ENCODE data around the gene TBX3.

Gene TBX3

GRCh38 chr12:114638790-114639435, 45.1 kb downstream of the TBX3 start:
- in situ Hi-C loops (cut with HindIII; ENCODE audit: low sequenced_read_pairs), result no loop called here

GRCh38 chr12:114636723-114637480, 47.1 kb downstream of the TBX3 start:
- in situ Hi-C loops (cut with HindIII; ENCODE audit: low sequenced_read_pairs), result no loop called here

DNA sequence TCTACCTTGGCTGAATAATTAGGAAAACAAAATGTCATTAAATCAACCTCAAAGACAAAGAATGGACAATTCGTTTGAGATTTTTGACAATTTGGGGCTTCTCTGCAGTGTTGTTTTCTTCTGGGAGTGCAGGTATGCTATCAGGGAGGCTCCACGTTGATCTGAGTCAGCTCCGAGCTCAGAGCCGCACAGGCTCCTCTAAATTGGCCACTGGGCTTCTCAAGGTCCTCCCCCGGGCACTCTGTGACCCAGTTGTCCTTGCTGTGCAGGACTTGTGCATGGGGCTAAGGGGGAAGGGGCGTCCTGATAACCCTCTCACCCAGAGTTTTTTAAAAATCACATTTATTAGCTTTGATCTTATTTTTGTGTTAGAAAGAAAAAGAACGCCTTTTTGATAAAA, 52.7 kb downstream of the TBX3 start:
- in situ Hi-C loops (cut with HindIII; ENCODE audit: low sequenced_read_pairs), result no loop called here

DNA sequence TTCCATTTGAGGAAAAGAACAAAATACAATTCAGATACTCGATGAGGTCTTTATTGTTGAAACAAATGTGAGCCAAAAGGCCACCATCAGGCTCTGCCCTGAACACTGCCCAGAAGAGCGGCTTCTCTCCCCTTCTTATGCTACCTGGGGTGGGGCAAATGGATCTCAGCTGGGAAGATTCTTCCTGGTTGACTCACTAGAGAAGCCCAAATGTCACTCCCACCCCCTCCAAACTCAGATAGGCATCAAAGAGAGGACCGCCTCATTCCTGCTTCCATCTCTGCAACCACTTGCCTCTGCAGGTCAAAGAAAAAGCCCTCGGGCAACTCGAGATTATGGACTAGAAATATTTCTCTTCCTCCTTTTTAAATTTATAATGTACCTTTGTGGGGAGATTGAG, 55.8 kb downstream of the TBX3 start:
- in situ Hi-C loops (cut with HindIII; ENCODE audit: low sequenced_read_pairs), result no loop called here

DNA sequence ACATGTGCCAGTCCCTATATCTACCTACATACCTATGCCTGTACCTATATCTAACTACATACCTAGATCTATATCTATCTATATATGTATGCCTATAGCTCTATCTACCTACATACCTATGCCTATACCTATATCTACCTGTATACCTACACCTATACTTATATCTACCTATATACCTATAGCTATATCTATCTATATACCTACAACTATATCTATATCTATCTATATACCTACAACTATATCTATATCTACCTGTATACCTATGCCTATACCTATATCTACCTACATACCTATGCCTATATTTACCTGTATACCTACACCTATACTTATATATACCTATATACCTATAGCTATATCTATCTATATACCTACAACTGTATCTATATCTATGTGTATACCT, 56.6 kb downstream of the TBX3 start:
- in situ Hi-C loops (cut with HindIII; ENCODE audit: low sequenced_read_pairs), result no loop called here

- in situ Hi-C loops (cut with HindIII; ENCODE audit: low sequenced_read_pairs), result no loop called here
These were observed 58.6 kb downstream of the TBX3 start for GRCh38 chr12:114625294-114625851.

DNA sequence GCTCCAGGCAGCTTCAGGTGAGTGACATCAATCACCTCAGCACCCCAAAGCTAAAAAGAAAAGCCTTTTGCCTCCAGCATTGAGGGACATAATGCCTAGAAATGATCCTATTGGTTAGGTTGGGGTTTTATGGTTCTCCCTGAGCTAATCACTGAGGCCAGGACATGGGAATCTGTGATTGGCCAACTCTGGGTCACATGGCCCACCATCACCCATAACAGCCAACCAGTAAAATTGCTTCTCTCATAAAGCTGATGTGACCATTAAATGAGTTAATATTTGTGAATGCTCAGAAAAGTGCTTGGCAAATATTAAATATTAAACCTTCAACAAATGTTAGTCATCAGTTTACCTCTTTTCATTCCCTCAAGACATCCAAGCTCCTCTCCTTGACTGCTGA, 60.2 kb downstream of the TBX3 start:
- in situ Hi-C loops (cut with HindIII; ENCODE audit: low sequenced_read_pairs), result no loop called here

Data from endothelial cell of hepatic sinusoid (primary cell).